Gastroesophageal sphincter (tissue), 4 donors: ENCODE results near the gene FBXO39. TPM values are rescaled to one million over a fixed set of nuclear protein-coding genes. Genes with fewer than 3 reads are reported as not detected.
"Not testable (repeated sequence)": the region's sequence is repeated elsewhere in the genome, so short reads cannot be mapped to it uniquely, and the experiment has no call there.

Experiments
- ATAC-seq: fragments of 150-250 bp; one replicate; pipeline ENCODE4 v1.9.1; 2016; ENCODE audit warnings: mild to moderate bottlenecking, moderate library complexity
- H3K27ac ChIP-seq, 4 donors: fragments of 200-600 bp; sonication (generic) in 3 of 4; 1 replicate in 3 of 4; 2 replicates in 1 of 4; pipeline ENCODE4 v1.5.1; 2016 to 2019
- H3K27me3 ChIP-seq: fragments of 200-600 bp; sonication (generic); one replicate; pipeline ENCODE4 v1.5.1; 2019
- H3K36me3 ChIP-seq, 2 donors: fragments of 200-600 bp; sonication (generic); one replicate each; pipeline ENCODE4 v1.5.1; 2019; ENCODE audit warnings: control low read depth in 1 of 2
- H3K4me1 ChIP-seq, 3 donors: fragments of 200-600 bp; sonication (generic); 1 replicate in 2 of 3; 2 replicates in 1 of 3; pipeline ENCODE4 v1.5.1; 2016 to 2019; ENCODE audit warnings: control low read depth in 2 of 3
- H3K4me3 ChIP-seq, 2 donors: fragments of 200-600 bp; sonication (generic); one replicate each; pipeline ENCODE4 v1.5.1; 2019; ENCODE audit warnings: mild to moderate bottlenecking in 1 of 2, moderate library complexity in 1 of 2
- H3K9me3 ChIP-seq, 3 donors: fragments of 200-600 bp; sonication (generic); one replicate each; pipeline ENCODE4 v1.5.1; 2017 to 2019; ENCODE audit warnings: control low read depth in 2 of 3
- CTCF ChIP-seq, 4 experiments: fragments of 200-600 bp in 2 of 4; fragments of 450-650 bp in 2 of 4; sonication (generic) in 1 of 4; IDR thresholded peaks; one replicate each; pipeline ENCODE4 v1.5.1; 2017 to 2019; ENCODE audit warnings: antibody characterized with exemption in 4 of 4, mild to moderate bottlenecking in 2 of 4, moderate library complexity in 2 of 4
- EP300 ChIP-seq: sonication (generic); formaldehyde crosslinking; IDR thresholded peaks from one replicate; pipeline ENCODE4 v1.6.1; 2017; ENCODE audit warnings: antibody characterized with exemption, mild to moderate bottlenecking
- POLR2A ChIP-seq, 2 donors: fragments of 450-650 bp; IDR thresholded peaks; one replicate each; pipeline ENCODE4 v1.6.1; 2017; ENCODE audit warnings: antibody characterized with exemption in 2 of 2, mild to moderate bottlenecking in 2 of 2, moderate library complexity in 1 of 2
- POLR2AphosphoS5 ChIP-seq: sonication (generic); formaldehyde crosslinking; IDR thresholded peaks from one replicate; pipeline ENCODE4 v1.6.1; 2017; ENCODE audit warnings: antibody characterized with exemption
- WGBS, 2 donors: methylation state at CpG; one replicate each; pipeline ENCODE4 v1.1.5; 2018; ENCODE audit warnings: low coverage in 1 of 2; 5-methylcytosine and 5-hydroxymethylcytosine counted together
- total RNA-seq, 4 donors: library from RNA; depleted of rRNA; stranded (reverse); fragments of >200 nt; gene quantifications; one replicate each; pipeline ENCODE4 v1.1.0, GENCODE V29; 2016

Gene FBXO39
- total RNA-seq = 1 to 10 TPM in 1 of 4 donors, not detected in 3; 2.3 TPM

DNA sequence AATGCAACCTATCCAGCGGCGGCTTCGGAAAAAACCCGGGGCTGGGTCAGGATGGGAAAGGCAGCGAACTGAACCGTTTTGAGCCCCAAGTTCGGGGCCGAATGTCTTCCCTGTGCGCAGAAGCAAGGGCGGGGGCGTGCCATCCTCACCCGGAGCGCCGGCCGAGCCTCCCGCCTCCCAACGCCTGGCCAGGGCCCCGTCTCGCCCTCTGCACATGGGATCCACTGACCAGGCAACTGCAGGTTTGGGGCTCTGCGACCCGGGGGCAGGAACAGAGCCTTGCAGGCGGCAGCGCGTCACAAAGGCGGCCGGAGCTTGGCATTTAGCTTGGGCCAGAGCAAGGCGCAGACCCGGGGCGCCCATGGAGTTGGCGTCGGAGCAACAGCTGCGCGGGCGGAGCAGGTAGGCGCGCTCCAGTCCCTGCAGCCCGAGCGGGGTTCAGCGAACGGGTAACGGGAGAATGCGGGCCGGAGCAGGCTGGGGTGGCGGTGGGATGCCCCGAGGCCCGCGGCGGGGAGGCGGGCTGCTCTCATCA is at the start of gene FBXO39:
TSS of gene FBXO39 (plus strand) at position 345 of the 535 bp plus-strand sequence. CDS start 3,654 bp downstream, outside the sequence.
- TF ChIP-seq POLR2A (IDR thresholded peaks at IDR 0.05) = no peak
- Histone ChIP-seq H3K4me1 (peaks cover 0 to 11% (median 0%) of the 10 kb centered on the region in 3 donors), H3K27ac (no peak within 1 kb of the TSS), H3K9me3 (peaks cover 0 to 61% (median 0%) of the 10 kb centered on the region in 3 donors), H3K36me3 (peaks cover 0 to 34% of the 10 kb centered on the region in 2 donors), H3K27me3 (peaks cover 62% of the 10 kb centered on the region), H3K4me3 (peak within 1 kb of the TSS in 1 of 2 donors; percentile 6)
- 2 to 3% methylated on average over 5 to 10 of the region's 49 CpGs for WGBS, 2 donors
- no peak for ATAC-seq

DNA sequence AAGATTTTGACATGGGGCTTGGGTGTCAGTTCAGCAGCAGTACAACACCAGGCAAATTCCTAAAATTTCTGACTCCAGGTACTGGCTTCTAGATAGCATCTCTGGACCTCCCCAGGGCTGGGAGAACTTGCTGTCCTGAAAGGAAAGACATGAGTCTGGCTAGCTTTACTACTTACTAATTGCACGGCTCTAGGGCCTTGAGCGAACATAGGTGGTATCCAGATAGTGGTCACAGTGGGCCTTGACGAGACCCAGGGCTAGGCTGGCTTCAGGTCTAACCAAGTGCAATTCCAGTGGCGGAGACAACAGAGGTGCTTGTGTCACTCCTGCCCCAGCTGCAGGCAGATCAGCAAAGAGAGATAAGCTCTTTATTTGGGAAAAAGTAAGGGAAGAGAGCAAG is 46.5 kb upstream of the FBXO39 start:
- H3K9me3 ChIP-seq = no peaks in the 10 kb centered on the region
- H3K36me3 ChIP-seq = no peaks in the 10 kb centered on the region
- 100% methylated on average over 1 of the region's 4 CpGs; no CpG with 5 or more reads in 1 of the 2 donors for WGBS, 2 donors

GRCh38 chr17:6746665-6747064 is 29.4 kb upstream of the FBXO39 start:
- not testable (repeated sequence) for H3K4me3 ChIP-seq, H3K9me3 ChIP-seq, H3K36me3 ChIP-seq, ATAC-seq, H3K27me3 ChIP-seq, H3K4me1 ChIP-seq, H3K27ac ChIP-seq
- 85 to 94% methylated on average over 1 to 5 of the region's 6 CpGs for WGBS, 2 donors

More for the DNA sequence above, 46.5 kb upstream of the FBXO39 start:
- Histone ChIP-seq H3K4me3 (no peak overlapping the region), H3K4me1 (no peaks in the 10 kb centered on the region), H3K27me3 (no peaks in the 10 kb centered on the region), H3K27ac (no peak overlapping the region)
- no peak for ATAC-seq
- TF ChIP-seq CTCF (IDR thresholded peaks at IDR 0.05) (no peak), POLR2AphosphoS5 (no peak), EP300 (no peak), POLR2A (IDR thresholded peaks at IDR 0.05) (no peak)

- H3K9me3 ChIP-seq = no peaks in the 10 kb centered on the region
- H3K4me3 ChIP-seq = no peak overlapping the region
- ATAC-seq = no peak
- no peak for TF ChIP-seq POLR2A (IDR thresholded peaks at IDR 0.05)
- TF ChIP-seq CTCF (IDR thresholded peaks at IDR 0.05) = no peak
- no peak for TF ChIP-seq EP300
- peaks cover 2% of the 10 kb centered on the region for H3K27me3 ChIP-seq
- H3K4me1 ChIP-seq = peaks cover 0 to 20% (median 10%) of the 10 kb centered on the region in 3 donors
- H3K27ac ChIP-seq = no peak overlapping the region
- H3K36me3 ChIP-seq = no peaks in the 10 kb centered on the region
These were observed 27.4 kb upstream of the FBXO39 start for GRCh38 chr17:6748617-6749016.

DNA sequence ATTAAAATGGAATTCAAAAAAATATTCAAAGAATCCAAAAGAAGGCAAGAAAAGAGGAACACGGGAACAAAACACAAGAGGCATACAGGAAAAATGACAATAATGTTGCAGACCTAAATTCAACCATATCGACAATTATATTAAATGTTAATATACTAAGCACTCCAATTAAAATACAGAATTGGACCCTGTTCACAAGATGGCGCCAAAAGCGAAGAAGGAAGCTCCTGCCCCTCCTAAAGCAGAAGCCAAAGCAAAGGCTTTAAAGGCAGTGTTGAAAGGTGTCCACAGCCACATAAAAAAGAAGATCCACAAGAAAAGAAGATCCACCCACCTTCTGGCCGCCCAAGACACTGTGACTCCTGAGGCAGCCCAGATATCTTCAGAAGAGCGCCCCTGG is 26.5 kb upstream of the FBXO39 start:
- 90 to 96% methylated on average over 5 to 6 of the region's 6 CpGs for WGBS, 2 donors
- no peaks in the 10 kb centered on the region for H3K36me3 ChIP-seq

More for the DNA sequence above, 26.5 kb upstream of the FBXO39 start:
- Histone ChIP-seq H3K27ac (no peak overlapping the region), H3K9me3 (no peaks in the 10 kb centered on the region), H3K4me3 (no peak overlapping the region), H3K27me3 (no peaks in the 10 kb centered on the region), H3K4me1 (peaks cover 0 to 24% (median 11%) of the 10 kb centered on the region in 3 donors)
- no peak for TF ChIP-seq POLR2A (IDR thresholded peaks at IDR 0.05)
- no peak for TF ChIP-seq EP300
- no peak for TF ChIP-seq POLR2AphosphoS5
- TF ChIP-seq CTCF (IDR thresholded peaks at IDR 0.05) = no peak
- ATAC-seq = no peak
